Umbilical cord (tissue), 2 donors: ENCODE measurements around the gene C1QA. TPM values are rescaled to one million over a fixed set of nuclear protein-coding genes. Genes with fewer than 3 reads are reported as not detected.

ENCODE experiments used
- DNase-seq: peaks from one replicate; pipeline ENCODE4 v3.0.0-alpha.2; 2015; ENCODE audit warnings: low spot score
- total RNA-seq: library from RNA; depleted of rRNA; stranded (reverse); fragments of >200 nt; gene quantifications from one replicate; pipeline ENCODE4 v1.2.3, GENCODE V29; 2014; ENCODE audit warnings: low replicate concordance; ENCODE audit not compliant: insufficient read depth

C1QA gene
- total RNA-seq, 1 donor from 2014 or later, result 122 TPM

- DNase-seq, result no peak
Measured at GRCh38 chr1:22612671-22613571, 23.5 kb upstream of the C1QA start.

DNA sequence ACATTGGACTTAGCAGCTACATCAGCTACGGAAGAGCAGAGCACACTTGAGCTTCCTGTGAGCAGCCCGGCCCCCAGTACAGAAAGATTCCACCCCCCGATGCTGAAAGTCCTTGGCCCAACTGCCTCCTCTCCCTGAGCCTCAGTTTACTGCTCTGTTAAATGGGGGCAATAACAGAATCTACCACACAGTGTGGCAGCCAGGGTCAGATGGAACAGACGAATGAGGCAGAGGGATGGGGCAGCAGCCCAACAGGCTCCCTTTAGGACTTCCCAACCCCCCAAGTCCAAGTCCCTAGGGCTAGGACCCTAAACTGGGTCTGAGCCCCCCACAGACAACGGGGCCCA, 22.9 kb upstream of the C1QA start:
- DNase-seq, result no peak

DNA sequence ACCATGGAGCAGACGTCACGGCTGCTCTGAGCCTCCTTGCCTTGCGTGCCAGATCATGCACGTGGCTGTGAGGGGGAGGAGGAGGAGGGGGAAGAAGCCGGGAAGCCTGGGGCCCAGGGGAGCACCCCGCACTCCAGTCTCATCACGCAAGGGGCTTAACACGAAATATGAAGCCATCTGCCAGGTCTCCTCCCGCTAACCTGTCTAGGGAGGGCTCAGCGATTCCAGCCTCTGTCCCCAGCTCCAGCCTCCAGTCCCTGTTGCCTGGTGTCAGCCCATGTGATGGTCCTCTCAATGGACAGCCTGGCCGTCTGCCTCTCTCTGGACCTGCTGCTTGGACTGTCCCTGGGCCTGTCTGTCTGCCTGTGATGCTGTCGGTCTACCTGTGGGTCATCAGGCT, 22.5 kb upstream of the C1QA start:
- DNase-seq, result no peak

DNA sequence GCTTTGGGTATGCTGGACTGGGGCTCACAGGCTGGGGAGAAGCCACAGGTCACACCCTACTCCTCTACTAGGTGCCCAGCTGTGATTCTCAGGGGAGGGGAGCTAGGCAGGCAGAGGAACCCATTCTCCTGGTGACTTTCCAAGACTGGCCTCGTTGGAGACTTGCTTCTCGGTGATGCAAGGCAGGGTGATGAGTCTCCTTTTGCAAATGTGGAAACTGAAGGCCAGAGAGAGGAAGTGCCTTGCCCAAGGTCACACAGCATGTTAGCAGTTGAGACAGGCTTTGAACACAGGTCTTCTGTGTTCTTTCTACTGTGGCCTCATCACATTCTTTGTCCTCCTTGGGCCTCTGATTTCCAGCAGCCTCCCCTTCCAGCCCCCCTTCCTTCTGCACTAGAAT, 20.5 kb upstream of the C1QA start:
- DNase-seq, result no peak

DNA sequence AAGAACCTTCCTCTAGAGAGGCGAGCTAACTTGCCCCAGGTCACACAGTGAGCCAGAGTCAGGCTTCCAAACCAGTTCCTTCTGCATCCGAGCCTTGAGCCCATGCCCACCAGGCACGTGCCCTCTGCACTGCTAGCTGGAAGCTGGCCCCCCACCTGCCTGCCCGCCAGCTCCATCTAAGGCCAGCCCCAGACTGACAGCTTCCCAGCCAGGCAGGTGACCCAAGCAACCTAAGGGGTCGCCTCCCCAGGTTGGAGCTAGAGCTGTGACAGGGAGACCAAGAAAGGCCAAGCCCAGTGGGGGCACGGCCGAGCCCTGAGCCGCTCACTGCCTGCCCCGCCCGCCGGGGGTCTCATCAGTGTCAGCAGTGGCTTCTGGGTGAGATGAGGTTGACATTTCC, 19.9 kb upstream of the C1QA start:
- DNase-seq, result no peak

- no peak for DNase-seq
Measured at GRCh38 chr1:22618056-22618455, 18.4 kb upstream of the C1QA start.

GRCh38 chr1:22619252-22619651, 17.2 kb upstream of the C1QA start:
- DNase-seq, result no peak

- DNase-seq, result no peak
Measured at GRCh38 chr1:22619798-22620197, 16.6 kb upstream of the C1QA start.

DNA sequence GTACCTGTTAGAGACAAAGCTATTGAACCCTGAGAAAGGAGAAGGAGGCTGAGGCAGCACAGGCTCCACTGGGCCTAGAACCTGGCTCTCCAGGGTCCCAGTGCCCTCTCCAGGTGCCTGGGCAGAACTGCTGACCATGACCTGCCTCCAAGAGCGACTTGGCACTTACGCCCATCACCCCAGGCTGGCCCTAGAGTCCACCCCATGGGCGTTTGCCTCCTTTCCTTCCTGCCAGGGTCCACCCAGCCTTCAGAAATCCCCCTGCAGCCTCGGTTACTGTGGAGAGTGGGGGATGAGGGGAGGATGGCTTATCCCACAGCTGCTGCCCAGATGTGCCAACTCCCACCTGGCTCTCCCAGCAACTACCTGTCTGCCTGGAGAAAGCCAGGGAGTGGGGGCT, 14.7 kb upstream of the C1QA start:
- DNase-seq, result no peak

- DNase-seq, result no peak
Measured at GRCh38 chr1:22625262-22625925, 11.0 kb upstream of the C1QA start.

DNA sequence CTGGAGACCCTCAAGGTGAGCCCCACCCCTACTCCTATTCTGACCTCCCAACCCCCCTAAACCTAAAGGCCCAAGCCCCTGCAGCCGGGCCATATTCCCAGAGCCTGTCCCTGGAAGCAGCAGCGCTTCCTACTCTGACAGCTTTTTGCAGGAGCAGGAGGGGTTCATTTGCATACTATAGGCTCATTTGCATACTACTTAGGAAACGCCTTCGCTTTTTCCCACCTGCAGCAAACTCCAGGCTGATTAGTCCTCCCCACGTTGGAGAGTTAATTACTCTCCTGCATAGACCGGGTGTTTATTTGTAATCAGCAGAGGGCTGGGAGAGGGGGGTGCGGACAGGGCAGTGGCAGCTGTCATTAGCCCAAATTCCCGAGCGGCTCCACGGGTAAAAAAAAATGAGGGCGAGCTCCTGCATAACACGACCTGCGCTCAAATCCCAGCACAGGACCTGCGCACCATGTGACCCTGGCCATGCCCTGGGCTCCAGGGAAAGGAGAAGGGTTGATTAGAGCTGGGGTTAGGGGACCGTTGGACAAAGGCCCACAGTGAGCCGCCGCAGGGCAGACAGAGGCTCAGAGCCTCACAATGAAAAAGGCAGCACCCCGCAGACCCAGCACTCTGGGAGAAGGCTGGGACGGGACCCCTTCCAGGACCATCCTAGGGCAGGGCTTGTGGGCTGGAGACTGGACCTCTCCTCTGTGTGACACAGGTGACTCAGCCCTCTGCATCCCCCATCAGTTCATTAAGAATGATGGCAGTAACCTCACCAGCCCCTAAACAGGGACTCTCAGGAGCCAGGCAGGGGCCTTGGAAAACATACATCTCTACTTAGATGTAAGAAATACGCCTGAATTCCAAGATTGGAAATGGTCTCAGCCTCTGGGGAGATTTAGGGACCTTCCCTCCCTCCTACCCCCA, 9.9 kb upstream of the C1QA start:
- DNase-seq, result no peak

GRCh38 chr1:22627331-22627730, 9.1 kb upstream of the C1QA start:
- DNase-seq, result no peak

- no peak for DNase-seq
Measured at GRCh38 chr1:22628698-22629444, 7.6 kb upstream of the C1QA start.

GRCh38 chr1:22629886-22630285, 6.5 kb upstream of the C1QA start:
- DNase-seq, result no peak

GRCh38 chr1:22633697-22634463, 2.5 kb upstream of the C1QA start:
- DNase-seq, result no peak

DNA sequence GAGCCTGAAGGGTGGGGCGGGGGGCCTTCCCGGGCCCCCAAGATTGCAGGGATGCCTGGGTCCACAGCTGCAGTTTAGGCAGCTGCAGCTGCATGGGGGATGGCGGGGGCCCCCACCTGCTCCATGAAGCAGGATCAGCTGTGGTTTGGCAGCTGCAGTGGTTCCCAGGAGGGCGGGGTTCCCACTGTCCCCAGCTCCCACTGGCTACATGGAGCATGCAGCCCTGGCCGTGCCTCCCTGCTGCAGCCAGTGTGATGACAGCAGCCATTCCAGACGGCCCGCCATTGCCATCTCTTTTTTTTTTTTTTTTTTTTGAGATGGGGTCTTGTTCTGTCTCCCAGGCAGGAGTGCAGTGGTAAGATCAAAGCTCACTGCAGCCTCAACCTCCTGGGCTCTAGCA, 992 bp upstream of the C1QA start:
- DNase-seq, result no peak

DNA sequence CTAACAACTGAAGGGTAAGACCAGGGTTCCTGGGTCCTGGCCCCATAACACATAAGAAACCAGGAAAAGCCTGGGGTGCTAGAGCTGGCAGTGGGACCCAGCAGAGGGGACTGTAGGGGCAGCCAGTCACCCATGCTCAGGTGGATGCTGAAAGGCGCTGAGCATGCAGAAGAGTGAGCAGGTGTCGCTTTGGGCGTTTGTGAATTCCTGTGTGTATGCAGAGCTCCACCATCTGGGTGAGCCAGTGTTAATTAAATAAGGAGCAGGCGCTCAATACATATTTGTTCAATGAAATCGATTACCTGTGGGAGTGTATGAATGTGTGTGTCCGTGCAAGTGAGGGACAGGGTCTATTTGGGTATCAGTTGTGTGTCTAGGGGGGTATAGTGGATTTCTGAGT, 499 bp downstream of the C1QA start:
- no peak for DNase-seq

DNA sequence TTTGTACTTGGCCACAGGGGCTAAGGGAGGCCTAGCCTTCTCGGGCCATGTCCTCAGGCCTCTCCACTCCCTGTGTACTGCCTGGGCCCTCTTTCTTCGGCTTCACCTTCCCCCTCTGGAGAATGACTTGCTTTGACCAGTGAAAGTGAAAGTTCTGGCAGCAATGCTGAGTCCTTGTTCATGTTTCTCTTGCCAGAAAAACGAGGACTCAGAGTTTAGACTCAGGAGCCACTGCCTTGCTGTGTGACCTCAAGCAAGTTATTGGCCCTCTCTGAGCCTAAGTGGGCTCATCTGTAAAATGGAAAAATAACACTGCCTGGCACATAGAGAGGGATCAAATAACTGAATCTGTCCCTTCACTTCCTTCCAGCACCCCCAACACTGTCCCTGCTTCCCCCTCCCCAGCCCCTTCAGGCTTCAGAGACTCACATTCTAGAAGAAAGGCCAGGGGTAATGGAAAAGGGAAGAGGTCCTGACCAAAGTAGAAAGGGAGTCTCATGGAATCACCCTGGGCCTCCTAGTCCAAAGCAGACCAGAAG, 1.5 kb downstream of the C1QA start:
- DNase-seq, result no peak

DNA sequence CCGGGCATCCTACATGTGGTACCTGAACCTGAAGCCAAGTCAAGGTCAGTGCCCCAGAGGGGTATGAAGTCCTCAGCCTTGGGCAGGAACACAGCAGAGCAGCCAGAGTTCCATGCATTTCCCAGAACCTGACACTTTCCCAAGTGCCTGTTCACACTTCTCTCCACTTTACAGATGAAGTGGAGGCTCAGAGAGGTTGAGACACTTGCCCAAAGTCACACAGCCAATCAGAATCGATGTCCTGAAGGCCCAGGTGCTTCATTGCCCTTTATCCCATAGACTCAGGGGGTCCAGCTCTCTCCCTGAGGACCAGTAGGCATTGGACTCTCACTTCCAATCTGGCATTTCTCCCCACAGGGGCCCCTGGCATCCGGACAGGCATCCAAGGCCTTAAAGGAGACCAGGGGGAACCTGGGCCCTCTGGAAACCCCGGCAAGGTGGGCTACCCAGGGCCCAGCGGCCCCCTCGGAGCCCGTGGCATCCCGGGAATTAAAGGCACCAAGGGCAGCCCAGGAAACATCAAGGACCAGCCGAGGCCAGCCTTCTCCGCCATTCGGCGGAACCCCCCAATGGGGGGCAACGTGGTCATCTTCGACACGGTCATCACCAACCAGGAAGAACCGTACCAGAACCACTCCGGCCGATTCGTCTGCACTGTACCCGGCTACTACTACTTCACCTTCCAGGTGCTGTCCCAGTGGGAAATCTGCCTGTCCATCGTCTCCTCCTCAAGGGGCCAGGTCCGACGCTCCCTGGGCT, 2.2 kb downstream of the C1QA start:
- DNase-seq, result no peak

- peak; percentile 50 for DNase-seq
Measured at GRCh38 chr1:22639286-22639685, 2.9 kb downstream of the C1QA start.
